SK-N-SH treated with all-trans-retinoic acid at 6 μM for 48 hours (cell line): ENCODE results near the gene SLC9A2.

Experiments
- ARNTL ChIP-seq: fragments of 450-650 bp; formaldehyde crosslinking; IDR thresholded peaks from 2 replicates; pipeline ENCODE4 v1.5.0; 2020; ENCODE audit warnings: low read depth, mild to moderate bottlenecking, moderate library complexity, borderline replicate concordance
- CSDC2 ChIP-seq: fragments of 250-450 bp; sonication (Bioruptor Pico); IDR thresholded peaks from 2 replicates; pipeline ENCODE4 v1.5.0; 2020; ENCODE audit warnings: mild to moderate bottlenecking, moderate library complexity
- ESRRG ChIP-seq: fragments of 250-450 bp; sonication (Bioruptor Pico); IDR thresholded peaks from 2 replicates; pipeline ENCODE4 v1.6.1; 2021; ENCODE audit warnings: mild to moderate bottlenecking
- GLIS3 ChIP-seq: fragments of 250-450 bp; sonication (Bioruptor Pico); IDR thresholded peaks from 2 replicates; pipeline ENCODE4 v1.5.0; 2020; ENCODE audit warnings: mild to moderate bottlenecking, moderate library complexity
- SNAI2 ChIP-seq: fragments of 250-450 bp; sonication (Bioruptor Pico); IDR thresholded peaks from 2 replicates; pipeline ENCODE4 v1.5.0; 2020; ENCODE audit warnings: mild to moderate bottlenecking, moderate library complexity
- ZFP30 ChIP-seq: fragments of 450-650 bp; formaldehyde crosslinking; IDR thresholded peaks from 2 replicates; pipeline ENCODE4 v1.5.0; 2022; ENCODE audit warnings: mild to moderate bottlenecking, moderate library complexity
- ZNF8 ChIP-seq: fragments of 450-650 bp; formaldehyde crosslinking; IDR thresholded peaks from 2 replicates; pipeline ENCODE4 v1.5.0; 2020; ENCODE audit warnings: mild to moderate bottlenecking, moderate library complexity
- TF ChIP-seq, protein P1 (sequence below): fragments of 250-450 bp; sonication (Bioruptor Pico); IDR thresholded peaks from 2 replicates; pipeline ENCODE4 v1.5.1; 2021; ENCODE audit warnings: mild to moderate bottlenecking, moderate library complexity
- TF ChIP-seq, protein P2 (sequence below): fragments of 250-450 bp; sonication (Bioruptor Pico); IDR thresholded peaks from 2 replicates; pipeline ENCODE4 v1.5.1; 2020; ENCODE audit warnings: low read depth, mild to moderate bottlenecking, moderate library complexity
- TF ChIP-seq, protein P3 (sequence below): fragments of 250-450 bp; sonication (Bioruptor Pico); IDR thresholded peaks from 2 replicates; pipeline ENCODE4 v1.8.0; 2020; ENCODE audit warnings: mild to moderate bottlenecking, moderate library complexity, borderline replicate concordance

DNA sequence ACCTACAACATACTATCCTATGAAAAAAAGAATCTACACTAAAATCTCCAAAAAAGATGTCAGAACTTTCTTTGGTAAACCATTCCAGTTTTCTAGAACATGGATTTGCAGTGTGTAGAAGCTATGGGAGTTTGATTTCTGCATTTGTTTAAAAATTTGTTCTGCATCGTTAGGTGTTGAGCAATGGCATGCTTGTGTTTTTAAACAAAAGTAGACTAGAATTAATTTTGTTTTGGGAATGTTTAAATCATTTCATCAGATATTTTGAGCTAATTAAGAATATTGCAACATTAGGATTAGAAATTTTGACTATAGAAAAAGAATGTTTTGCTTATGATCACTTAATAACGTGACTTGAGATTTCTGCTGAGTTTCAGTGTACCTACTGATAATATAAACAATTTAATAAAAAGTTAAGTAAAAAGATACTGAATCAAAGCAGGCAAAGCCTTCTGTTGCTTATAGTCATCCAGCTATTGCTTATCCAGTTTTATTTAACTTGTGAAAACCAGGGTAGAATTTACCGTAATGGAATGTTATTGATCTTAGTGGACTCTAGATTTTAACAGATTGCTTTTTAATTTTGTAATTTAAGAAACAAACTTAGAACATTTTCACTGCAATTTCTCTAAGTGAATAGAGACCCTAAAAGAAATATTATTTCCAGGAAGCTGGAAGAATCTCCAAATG, 135.2 kb downstream of the SLC9A2 start:
- no peak for TF ChIP-seq SNAI2
- TF ChIP-seq ARNTL (CRISPR knock-in tag) = no peak
- TF ChIP-seq GLIS3 (CRISPR knock-in tag) = no peak
- TF ChIP-seq, protein P1, sequence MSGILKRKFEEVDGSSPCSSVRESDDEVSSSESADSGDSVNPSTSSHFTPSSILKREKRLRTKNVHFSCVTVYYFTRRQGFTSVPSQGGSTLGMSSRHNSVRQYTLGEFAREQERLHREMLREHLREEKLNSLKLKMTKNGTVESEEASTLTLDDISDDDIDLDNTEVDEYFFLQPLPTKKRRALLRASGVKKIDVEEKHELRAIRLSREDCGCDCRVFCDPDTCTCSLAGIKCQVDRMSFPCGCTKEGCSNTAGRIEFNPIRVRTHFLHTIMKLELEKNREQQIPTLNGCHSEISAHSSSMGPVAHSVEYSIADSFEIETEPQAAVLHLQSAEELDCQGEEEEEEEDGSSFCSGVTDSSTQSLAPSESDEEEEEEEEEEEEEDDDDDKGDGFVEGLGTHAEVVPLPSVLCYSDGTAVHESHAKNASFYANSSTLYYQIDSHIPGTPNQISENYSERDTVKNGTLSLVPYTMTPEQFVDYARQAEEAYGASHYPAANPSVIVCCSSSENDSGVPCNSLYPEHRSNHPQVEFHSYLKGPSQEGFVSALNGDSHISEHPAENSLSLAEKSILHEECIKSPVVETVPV (CRISPR knock-in tag) = no peak
- no peak for TF ChIP-seq ZFP30 (CRISPR knock-in tag)
- TF ChIP-seq ESRRG (CRISPR knock-in tag) = no peak
- TF ChIP-seq, protein P2, sequence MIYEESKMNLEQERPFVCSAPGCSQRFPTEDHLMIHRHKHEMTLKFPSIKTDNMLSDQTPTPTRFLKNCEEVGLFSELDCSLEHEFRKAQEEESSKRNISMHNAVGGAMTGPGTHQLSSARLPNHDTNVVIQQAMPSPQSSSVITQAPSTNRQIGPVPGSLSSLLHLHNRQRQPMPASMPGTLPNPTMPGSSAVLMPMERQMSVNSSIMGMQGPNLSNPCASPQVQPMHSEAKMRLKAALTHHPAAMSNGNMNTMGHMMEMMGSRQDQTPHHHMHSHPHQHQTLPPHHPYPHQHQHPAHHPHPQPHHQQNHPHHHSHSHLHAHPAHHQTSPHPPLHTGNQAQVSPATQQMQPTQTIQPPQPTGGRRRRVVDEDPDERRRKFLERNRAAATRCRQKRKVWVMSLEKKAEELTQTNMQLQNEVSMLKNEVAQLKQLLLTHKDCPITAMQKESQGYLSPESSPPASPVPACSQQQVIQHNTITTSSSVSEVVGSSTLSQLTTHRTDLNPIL = no peak
- TF ChIP-seq ZNF8 (CRISPR knock-in tag) = no peak
- TF ChIP-seq, protein P3, sequence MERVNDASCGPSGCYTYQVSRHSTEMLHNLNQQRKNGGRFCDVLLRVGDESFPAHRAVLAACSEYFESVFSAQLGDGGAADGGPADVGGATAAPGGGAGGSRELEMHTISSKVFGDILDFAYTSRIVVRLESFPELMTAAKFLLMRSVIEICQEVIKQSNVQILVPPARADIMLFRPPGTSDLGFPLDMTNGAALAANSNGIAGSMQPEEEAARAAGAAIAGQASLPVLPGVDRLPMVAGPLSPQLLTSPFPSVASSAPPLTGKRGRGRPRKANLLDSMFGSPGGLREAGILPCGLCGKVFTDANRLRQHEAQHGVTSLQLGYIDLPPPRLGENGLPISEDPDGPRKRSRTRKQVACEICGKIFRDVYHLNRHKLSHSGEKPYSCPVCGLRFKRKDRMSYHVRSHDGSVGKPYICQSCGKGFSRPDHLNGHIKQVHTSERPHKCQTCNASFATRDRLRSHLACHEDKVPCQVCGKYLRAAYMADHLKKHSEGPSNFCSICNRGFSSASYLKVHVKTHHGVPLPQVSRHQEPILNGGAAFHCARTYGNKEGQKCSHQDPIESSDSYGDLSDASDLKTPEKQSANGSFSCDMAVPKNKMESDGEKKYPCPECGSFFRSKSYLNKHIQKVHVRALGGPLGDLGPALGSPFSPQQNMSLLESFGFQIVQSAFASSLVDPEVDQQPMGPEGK (CRISPR knock-in tag) = no peak
- no peak for TF ChIP-seq CSDC2 (CRISPR knock-in tag)
